HepG2 (cell line): ENCODE results near the gene PRXL2A. TPM values are rescaled to one million over a fixed set of nuclear protein-coding genes. Genes with fewer than 3 reads are reported as not detected.
A peak's percentile ranks its signal among the peaks of the same experiment; 100 is the strongest.

ENCODE experiments used
- EZH2 ChIP-seq: conservative IDR thresholded peaks from 2 replicates; pipeline ENCODE4 v1.6.1; 2012; ENCODE audit warnings: mild to moderate bottlenecking, low read depth, low read length, moderate library complexity
- FOXA3 ChIP-seq: IDR thresholded peaks from 2 replicates; pipeline ENCODE4 v1.6.1; 2016; ENCODE audit warnings: missing genetic modification reagents, missing compliant biosample characterization
- KAT8 ChIP-seq: IDR thresholded peaks from 2 replicates; pipeline ENCODE4 v1.6.1; 2016; ENCODE audit warnings: missing genetic modification reagents, missing compliant biosample characterization
- MBD4 ChIP-seq: IDR thresholded peaks from 2 replicates; pipeline ENCODE4 v1.6.1; 2012; ENCODE audit warnings: low read length, inconsistent platforms, borderline replicate concordance
- NFIC ChIP-seq: IDR thresholded peaks from 2 replicates; pipeline ENCODE4 v1.6.1; 2012; ENCODE audit warnings: mild to moderate bottlenecking, low read length, inconsistent platforms
- NR3C1 ChIP-seq: sonication (generic); formaldehyde crosslinking; IDR thresholded peaks from 2 replicates; pipeline ENCODE4 v1.4.0; 2020; ENCODE audit warnings: missing genetic modification reagents
- PCBP1 ChIP-seq: fragments of 200-400 bp; formaldehyde crosslinking; IDR thresholded peaks from 2 replicates; pipeline ENCODE4 v1.6.1; 2017; ENCODE audit warnings: mild to moderate bottlenecking, low read depth, low read length, borderline replicate concordance
- POLR2AphosphoS2 ChIP-seq: IDR thresholded peaks from 2 replicates; pipeline ENCODE4 v1.6.1; 2011; ENCODE audit warnings: low read depth, low read length, improper control_type of control experiment
- RORA ChIP-seq: sonication (generic); formaldehyde crosslinking; IDR thresholded peaks from 2 replicates; pipeline ENCODE4 v1.5.0; 2020; ENCODE audit warnings: mild to moderate bottlenecking, missing genetic modification reagents, moderate library complexity
- SOX6 ChIP-seq, 2 experiments: fragments of 450-650 bp in 1 of 2; sonication (generic) in 1 of 2; formaldehyde crosslinking in 1 of 2; IDR thresholded peaks; 2 replicates each; pipeline versions ENCODE4 v1.4.0 to v1.6.1; 2017 to 2020; ENCODE audit warnings: antibody characterized with exemption in 1 of 2, mild to moderate bottlenecking in 1 of 2, missing genetic modification reagents in 1 of 2
- ZFAT ChIP-seq: sonication (generic); formaldehyde crosslinking; conservative IDR thresholded peaks from 2 replicates; pipeline ENCODE4 v1.8.1; 2023; ENCODE audit warnings: missing genetic modification reagents, inconsistent platforms
- ZIK1 ChIP-seq: sonication (generic); formaldehyde crosslinking; IDR thresholded peaks from 2 replicates; pipeline ENCODE4 v1.5.0; 2020; ENCODE audit warnings: mild to moderate bottlenecking, low read depth, missing genetic modification reagents, borderline replicate concordance
- ZNF382 ChIP-seq: sonication (generic); formaldehyde crosslinking; IDR thresholded peaks from 2 replicates; pipeline ENCODE4 v1.5.0; 2020; ENCODE audit warnings: missing genetic modification reagents, mild to moderate bottlenecking, borderline replicate concordance
- ZNF431 ChIP-seq: sonication (generic); formaldehyde crosslinking; IDR thresholded peaks from 2 replicates; pipeline ENCODE4 v1.9.0; 2022; ENCODE audit warnings: missing genetic modification reagents, low read depth, mild to moderate bottlenecking, borderline replicate concordance
- ZNF577 ChIP-seq: sonication (generic); formaldehyde crosslinking; IDR thresholded peaks from 2 replicates; pipeline ENCODE4 v1.4.0; 2020; ENCODE audit warnings: mild to moderate bottlenecking, low read depth, missing genetic modification reagents, borderline replicate concordance
- polyA plus RNA-seq, 8 experiments: library from polyadenylated mRNA; depleted of rRNA in 3 of 8; stranded (reverse) in 7 of 8; unstranded in 1 of 8; fragments of >200 nt; fragmentation: Illumina TruSeq in 4 of 8; extraction: Trizol in 4 of 8; gene quantifications; 2 replicates each; pipeline versions ENCODE4 v1.2.1 to v1.2.3, GENCODE V29; 2011 to 2016; ENCODE audit warnings: low read depth in 4 of 8, missing spikeins in 1 of 8, mixed read lengths in 1 of 8; ENCODE audit not compliant: insufficient read depth in 1 of 8
- total RNA-seq, 5 experiments: library from RNA; depleted of rRNA; stranded (reverse); fragments of >200 nt; fragmentation: Illumina TruSeq; extraction: Trizol; gene quantifications; 2 replicates each; pipeline ENCODE4 v1.2.3, GENCODE V29; 2016; ENCODE audit warnings: low read depth in 1 of 5
- TF ChIP-seq, protein P1 (sequence below): sonication (generic); formaldehyde crosslinking; IDR thresholded peaks from 2 replicates; pipeline ENCODE4 v1.8.0; 2022; ENCODE audit warnings: missing genetic modification reagents, mild to moderate bottlenecking, inconsistent platforms, borderline replicate concordance
- TF ChIP-seq, protein P2 (sequence below): sonication (generic); formaldehyde crosslinking; IDR thresholded peaks from 2 replicates; pipeline ENCODE4 v1.5.1; 2020; ENCODE audit warnings: missing genetic modification reagents, mild to moderate bottlenecking, borderline replicate concordance
- TF ChIP-seq, protein P3 (sequence below): IDR thresholded peaks from 2 replicates; pipeline ENCODE4 v1.6.1; 2016
- TF ChIP-seq, protein P4 (sequence below): sonication (generic); formaldehyde crosslinking; IDR thresholded peaks from 2 replicates; pipeline ENCODE4 v1.4.0; 2020; ENCODE audit warnings: mild to moderate bottlenecking, missing genetic modification reagents

Gene PRXL2A
- total and polyA plus RNA-seq, 2 of the 13 experiments (the other 11 are each of a cell fraction or from before 2014, with no cell fraction given), result 43.9 to 79.9 TPM

DNA sequence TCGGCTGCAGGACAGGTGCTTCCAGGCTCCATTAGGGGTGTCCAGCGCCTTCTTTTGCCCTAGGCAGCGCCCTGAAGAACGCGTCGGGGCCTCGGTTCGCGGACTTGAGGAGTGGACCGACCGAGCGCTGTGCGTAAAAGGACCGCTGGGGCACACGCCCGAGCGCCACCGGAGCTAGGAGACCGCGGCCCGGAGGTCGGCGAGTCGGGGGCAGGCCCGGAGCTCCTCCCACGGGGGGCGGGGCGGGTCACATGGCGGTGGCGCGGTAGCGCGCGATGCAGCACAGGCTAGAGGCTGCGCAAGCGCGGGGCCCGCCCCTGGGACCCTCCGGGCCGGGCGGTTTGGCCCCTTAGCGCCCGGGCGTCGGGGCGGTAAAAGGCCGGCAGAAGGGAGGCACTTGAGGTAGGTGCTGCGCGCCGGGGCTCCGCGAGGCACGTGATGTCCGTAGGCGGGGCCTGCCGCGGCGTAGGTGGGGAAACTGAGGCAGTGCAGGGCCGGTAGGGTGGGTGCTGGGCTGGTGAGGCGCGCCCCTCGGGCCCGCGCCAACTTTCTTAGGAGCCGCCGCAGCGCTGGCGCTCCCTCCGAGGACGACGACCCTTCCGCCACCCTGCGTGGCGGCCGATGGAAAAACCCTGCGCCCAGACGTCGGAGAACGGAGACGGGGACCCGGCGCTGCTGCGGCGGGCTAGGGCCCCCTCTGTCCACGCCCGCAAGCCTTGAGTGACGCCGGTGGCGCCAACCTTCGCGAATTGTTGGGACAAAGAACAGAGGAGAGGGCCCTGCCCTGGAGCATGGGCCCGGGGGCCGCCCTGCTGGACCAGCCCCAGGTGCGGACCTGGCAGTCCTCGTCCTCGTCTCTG is at the start of gene PRXL2A (continued):
- TF ChIP-seq, protein P1, sequence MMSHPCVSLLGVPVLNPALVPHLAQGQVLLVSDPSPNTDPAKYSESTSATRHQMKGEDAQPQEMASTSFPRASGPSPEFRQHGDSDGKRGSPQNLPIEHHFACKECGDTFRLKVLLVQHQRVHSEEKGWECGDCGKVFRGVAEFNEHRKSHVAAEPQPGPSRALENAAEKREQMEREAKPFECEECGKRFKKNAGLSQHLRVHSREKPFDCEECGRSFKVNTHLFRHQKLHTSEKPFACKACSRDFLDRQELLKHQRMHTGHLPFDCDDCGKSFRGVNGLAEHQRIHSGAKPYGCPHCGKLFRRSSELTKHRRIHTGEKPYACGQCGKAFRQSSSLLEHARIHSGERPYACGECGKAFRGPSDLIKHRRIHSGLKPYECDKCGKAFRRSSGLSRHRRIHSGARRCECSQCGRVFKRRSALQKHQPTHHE (CRISPR knock-in tag), result no peak; the same call in 1 of the 2 replicates
- TF ChIP-seq PCBP1, result 0 out of 2 replicates have a peak, but pooled peaks have one; percentile 21
- no peak for TF ChIP-seq NFIC
- TF ChIP-seq, protein P2, sequence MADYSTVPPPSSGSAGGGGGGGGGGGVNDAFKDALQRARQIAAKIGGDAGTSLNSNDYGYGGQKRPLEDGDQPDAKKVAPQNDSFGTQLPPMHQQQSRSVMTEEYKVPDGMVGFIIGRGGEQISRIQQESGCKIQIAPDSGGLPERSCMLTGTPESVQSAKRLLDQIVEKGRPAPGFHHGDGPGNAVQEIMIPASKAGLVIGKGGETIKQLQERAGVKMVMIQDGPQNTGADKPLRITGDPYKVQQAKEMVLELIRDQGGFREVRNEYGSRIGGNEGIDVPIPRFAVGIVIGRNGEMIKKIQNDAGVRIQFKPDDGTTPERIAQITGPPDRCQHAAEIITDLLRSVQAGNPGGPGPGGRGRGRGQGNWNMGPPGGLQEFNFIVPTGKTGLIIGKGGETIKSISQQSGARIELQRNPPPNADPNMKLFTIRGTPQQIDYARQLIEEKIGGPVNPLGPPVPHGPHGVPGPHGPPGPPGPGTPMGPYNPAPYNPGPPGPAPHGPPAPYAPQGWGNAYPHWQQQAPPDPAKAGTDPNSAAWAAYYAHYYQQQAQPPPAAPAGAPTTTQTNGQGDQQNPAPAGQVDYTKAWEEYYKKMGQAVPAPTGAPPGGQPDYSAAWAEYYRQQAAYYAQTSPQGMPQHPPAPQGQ (CRISPR knock-in tag), result no peak
- TF ChIP-seq EZH2, result no peak
- 0 out of 2 replicates have a peak, but pooled peaks have one; percentile 46 for TF ChIP-seq ZNF431
- TF ChIP-seq KAT8 (CRISPR knock-in tag), result peak; percentile 47; the same call in 1 of the 2 replicates
- no peak for TF ChIP-seq NR3C1 (CRISPR knock-in tag)
- TF ChIP-seq ZFAT (CRISPR knock-in tag), result 0 out of 2 replicates have a peak, but pooled peaks have one; percentile 43
- TF ChIP-seq, protein P3, sequence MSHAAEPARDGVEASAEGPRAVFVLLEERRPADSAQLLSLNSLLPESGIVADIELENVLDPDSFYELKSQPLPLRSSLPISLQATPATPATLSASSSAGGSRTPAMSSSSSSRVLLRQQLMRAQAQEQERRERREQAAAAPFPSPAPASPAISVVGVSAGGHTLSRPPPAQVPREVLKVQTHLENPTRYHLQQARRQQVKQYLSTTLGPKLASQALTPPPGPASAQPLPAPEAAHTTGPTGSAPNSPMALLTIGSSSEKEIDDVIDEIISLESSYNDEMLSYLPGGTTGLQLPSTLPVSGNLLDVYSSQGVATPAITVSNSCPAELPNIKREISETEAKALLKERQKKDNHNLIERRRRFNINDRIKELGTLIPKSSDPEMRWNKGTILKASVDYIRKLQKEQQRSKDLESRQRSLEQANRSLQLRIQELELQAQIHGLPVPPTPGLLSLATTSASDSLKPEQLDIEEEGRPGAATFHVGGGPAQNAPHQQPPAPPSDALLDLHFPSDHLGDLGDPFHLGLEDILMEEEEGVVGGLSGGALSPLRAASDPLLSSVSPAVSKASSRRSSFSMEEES, result peak; percentile 82
- TF ChIP-seq ZNF577 (CRISPR knock-in tag), result no peak
- TF ChIP-seq FOXA3 (CRISPR knock-in tag), result no peak
- TF ChIP-seq, protein P4, sequence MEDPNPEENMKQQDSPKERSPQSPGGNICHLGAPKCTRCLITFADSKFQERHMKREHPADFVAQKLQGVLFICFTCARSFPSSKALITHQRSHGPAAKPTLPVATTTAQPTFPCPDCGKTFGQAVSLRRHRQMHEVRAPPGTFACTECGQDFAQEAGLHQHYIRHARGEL (CRISPR knock-in tag), result peak; percentile 52; the same call in 1 of the 2 replicates
- TF ChIP-seq MBD4, result no peak
- no peak for TF ChIP-seq SOX6 (IDR thresholded peaks at IDR 0.05)
- TF ChIP-seq SOX6 (CRISPR knock-in tag; IDR thresholded peaks at IDR 0.05), result peak; percentile 60
- TF ChIP-seq ZIK1 (CRISPR knock-in tag), result no peak; the same call in 1 of the 2 replicates
- no peak for TF ChIP-seq POLR2AphosphoS2
- TF ChIP-seq RORA, result no peak; the same call in 1 of the 2 replicates
- no peak for TF ChIP-seq ZNF382 (CRISPR knock-in tag)
